ENCODE measurements around the gene ACVR1. TPM values are rescaled to one million over a fixed set of nuclear protein-coding genes. Genes with fewer than 3 reads are reported as not detected.

Gene ACVR1
- total and polyA plus RNA-seq, 9 of the 15 experiments (the other 6 are each of a cell fraction or from before 2014, with no cell fraction given): 3.8 to 14.3 (median 6.9) TPM

DNA sequence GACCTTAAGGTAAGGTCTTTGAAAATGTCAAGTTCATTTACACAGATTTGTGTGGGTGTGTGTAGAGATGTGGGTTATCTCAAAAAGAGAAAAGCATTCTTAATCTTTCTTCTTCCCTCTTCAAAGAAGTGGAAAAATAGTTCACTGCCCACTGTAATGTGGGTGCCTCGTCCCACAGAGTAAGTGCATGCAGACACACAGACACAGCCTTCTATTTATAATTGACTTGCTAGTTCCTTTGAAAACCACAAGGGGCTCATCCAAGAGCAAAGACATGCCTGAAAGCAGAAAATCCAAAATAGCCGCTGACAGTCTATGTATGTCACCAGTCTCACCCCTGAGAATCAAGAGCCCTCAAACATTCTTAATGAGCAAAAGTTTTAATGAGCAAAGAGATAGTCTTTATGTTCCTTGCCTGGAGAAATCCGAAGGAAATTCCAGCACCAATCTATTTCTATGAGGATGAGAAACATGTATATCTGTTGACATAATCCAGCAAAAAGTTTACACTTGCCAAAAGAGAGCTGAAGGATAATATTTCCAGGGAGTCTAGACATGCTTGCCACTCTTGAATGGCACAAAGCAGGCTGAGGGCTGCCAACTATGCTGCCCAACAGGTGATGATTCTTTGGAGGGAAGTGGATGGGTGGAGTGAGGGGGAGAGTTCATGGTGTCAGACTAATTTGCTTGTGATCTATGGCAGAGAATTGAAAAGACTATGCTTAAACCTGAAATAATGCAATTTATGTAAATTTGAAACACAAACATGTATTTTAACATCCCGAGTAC, 93.9 kb downstream of the ACVR1 start:
- FAIRE-seq: no peak
- 43% methylated on average over 4 of the region's 4 CpGs for WGBS (ENCODE audit: insufficient coverage, low coverage, missing lambda C conversion rate)
- H3K79me2 ChIP-seq (ENCODE audit: control insufficient read depth, insufficient read depth, low read length): peaks cover 3% of the 10 kb centered on the region; the same call in 1 of the 3 replicates
- in situ Hi-C loops (cut with MboI) (loop anchor here (5.0 kb wide), 1 partner anchor 225 kb away; no protein-coding TSS in a partner anchor), intact Hi-C loops (cut with micrococcal nuclease) (loop anchor here (1.0 kb wide), 1 partner anchor 227 kb away; no protein-coding TSS in a partner anchor)
- H3K4me1 ChIP-seq (replicated peaks in 1 of 2; ENCODE audit: control insufficient read depth in 2 of 2, insufficient read depth in 2 of 2, low read length in 2 of 2): peaks cover 15 to 45% of the 10 kb centered on the region in 2 experiments
- BruUV-seq (replicated peaks): no TSS peak
- no peak overlapping the region for H3K4me3 ChIP-seq
- no peaks in the 10 kb centered on the region for H4K20me1 ChIP-seq (replicated peaks; ENCODE audit: control insufficient read depth, insufficient read depth, low read length)
- H2AFZ ChIP-seq (ENCODE audit: low read depth, low read length): no peak overlapping the region
- H3K36me3 ChIP-seq (ENCODE audit: control insufficient read depth, insufficient read depth, low read length): peaks cover 21% of the 10 kb centered on the region
- peak; percentile 64 for ATAC-seq
- ChIA-PET CTCF (ENCODE audit: low intra/inter-chr PET ratio) (interaction anchor here (0.5 kb wide), 1 partner anchor 846 kb away, joined by 3 read pairs; no protein-coding TSS in a partner anchor), POLR2A (interaction anchor here (1.2 kb wide), 1 partner anchor 94 kb away, joined by 4 read pairs; the partner anchor contains the start of gene ACVR1)
- H3K4me2 ChIP-seq (ENCODE audit: insufficient read depth, low read length): no peak overlapping the region
- H3K27ac ChIP-seq (ENCODE audit: extremely low read depth, low read depth, low read length): no peak overlapping the region
- no peaks in the 10 kb centered on the region for H3K9me1 ChIP-seq (ENCODE audit: control insufficient read depth, insufficient read depth, low read length)
- no peaks in the 10 kb centered on the region; the same call in 1 of the 2 replicates for H3K9me3 ChIP-seq (replicated peaks; ENCODE audit: control insufficient read depth, insufficient read depth, low read depth, low read length)
- H3K27me3 ChIP-seq (ENCODE audit: control insufficient read depth in 2 of 2, insufficient read depth in 2 of 2, low read length in 2 of 2): no peaks in the 10 kb centered on the region
- H3K9ac ChIP-seq (ENCODE audit: insufficient read depth in 1 of 2, low read depth in 2 of 2, low read length in 2 of 2): no peak overlapping the region
- peak in 2 of 4 experiments; percentile 39 to 58 for DNase-seq (ENCODE audit: extremely low read depth in 1 of 4, low spot score in 3 of 4)
- TF ChIP-seq RAD21 (CRISPR knock-in tag; conservative IDR thresholded peaks at IDR 0.05 in 1 of 2, IDR thresholded peaks at IDR 0.05 in 1 of 2) (peak; percentile 14 to 72), MGA (IDR thresholded peaks at IDR 0.05) (peak; percentile 40), RCOR1 (IDR thresholded peaks at IDR 0.05; ENCODE audit: borderline replicate concordance in 1 of 2, low read depth in 2 of 2, low read length in 2 of 2) (0 out of 4 replicates have a peak, but pooled peaks of 1 of the 2 experiments have one; percentile 10), L3MBTL2 (IDR thresholded peaks at IDR 0.05) (peak; percentile 53; the same call in 1 of the 2 replicates), HCFC1 (IDR thresholded peaks at IDR 0.05; ENCODE audit: low read depth, low read length) (no peak)
- TF ChIP-seq, protein P1, sequence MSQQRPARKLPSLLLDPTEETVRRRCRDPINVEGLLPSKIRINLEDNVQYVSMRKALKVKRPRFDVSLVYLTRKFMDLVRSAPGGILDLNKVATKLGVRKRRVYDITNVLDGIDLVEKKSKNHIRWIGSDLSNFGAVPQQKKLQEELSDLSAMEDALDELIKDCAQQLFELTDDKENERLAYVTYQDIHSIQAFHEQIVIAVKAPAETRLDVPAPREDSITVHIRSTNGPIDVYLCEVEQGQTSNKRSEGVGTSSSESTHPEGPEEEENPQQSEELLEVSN (IDR thresholded peaks at IDR 0.05; ENCODE audit: borderline replicate concordance in 1 of 2, extremely low read depth in 1 of 2, insufficient read depth in 1 of 2, insufficient read length in 1 of 2, low read depth in 1 of 2, low read length in 1 of 2, poor library complexity in 1 of 2, severe bottlenecking in 1 of 2): peak in 1 of 2 experiments; percentile 32

Measured in K562 (cell line).